Mesenchymal stem cell (in vitro differentiated cells and primary cell): ENCODE measurements around the gene OR8B2.
"Not testable (repeated sequence)": the region's sequence is repeated elsewhere in the genome, so short reads cannot be mapped to it uniquely, and the experiment has no call there.

Experiments
- DNase-seq: peaks from one replicate; pipeline ENCODE4 v3.0.0-alpha.2; 2013
- H2AFZ ChIP-seq: one replicate; pipeline ENCODE4 v1.6.1; 2013; ENCODE audit warnings: low read depth, mild to moderate bottlenecking, control low read depth, inconsistent platforms, low read length, moderate library complexity
- H2AK5ac ChIP-seq: 2 replicates; pipeline ENCODE4 v1.6.1; 2013; ENCODE audit warnings: low read length, moderate library complexity, mild to moderate bottlenecking, inconsistent platforms; ENCODE audit not compliant: severe bottlenecking
- H2BK120ac ChIP-seq: one replicate; pipeline ENCODE4 v1.6.1; 2013; ENCODE audit warnings: low read depth, mild to moderate bottlenecking, inconsistent platforms, low read length, moderate library complexity
- H2BK12ac ChIP-seq, 2 experiments: one replicate each; pipeline ENCODE4 v1.6.1; 2013; ENCODE audit warnings: inconsistent platforms in 2 of 2, low read length in 2 of 2, mild to moderate bottlenecking in 2 of 2, moderate library complexity in 2 of 2, control low read depth in 1 of 2
- H2BK15ac ChIP-seq: one replicate; pipeline ENCODE4 v1.6.1; 2013; ENCODE audit warnings: mild to moderate bottlenecking, low read depth, inconsistent platforms; ENCODE audit not compliant: poor library complexity, severe bottlenecking
- H2BK5ac ChIP-seq: 2 replicates; pipeline ENCODE4 v1.6.1; 2013; ENCODE audit warnings: low read depth, mild to moderate bottlenecking, low read length, control low read depth, inconsistent platforms; ENCODE audit not compliant: poor library complexity, severe bottlenecking
- H3K14ac ChIP-seq, 2 experiments: one replicate each; pipeline ENCODE4 v1.6.1; 2013; ENCODE audit warnings: inconsistent platforms in 2 of 2, low read length in 2 of 2, control low read depth in 1 of 2, mild to moderate bottlenecking in 1 of 2, moderate library complexity in 1 of 2
- H3K18ac ChIP-seq, 2 experiments: one replicate each; pipeline ENCODE4 v1.6.1; 2013; ENCODE audit warnings: inconsistent platforms in 2 of 2, low read length in 2 of 2, control low read depth in 1 of 2, low read depth in 1 of 2, mild to moderate bottlenecking in 1 of 2
- H3K23ac ChIP-seq, 2 experiments: one replicate each; pipeline ENCODE4 v1.6.1; 2013; ENCODE audit warnings: inconsistent platforms in 2 of 2, low read length in 2 of 2, mild to moderate bottlenecking in 2 of 2, moderate library complexity in 2 of 2, control low read depth in 1 of 2
- H3K27ac ChIP-seq: 2 replicates; pipeline ENCODE4 v1.5.1; 2013; ENCODE audit warnings: mild to moderate bottlenecking, moderate library complexity, low read length, control low read depth, inconsistent platforms; ENCODE audit not compliant: poor library complexity, severe bottlenecking
- H3K27me3 ChIP-seq, 2 experiments: 2 replicates each; pipeline versions ENCODE4 v1.6.1 to v1.7.0; 2013; ENCODE audit warnings: low read length in 2 of 2, mild to moderate bottlenecking in 2 of 2, moderate library complexity in 2 of 2, control low read depth in 1 of 2, inconsistent platforms in 1 of 2; ENCODE audit not compliant: control insufficient read depth in 1 of 2, insufficient read depth in 1 of 2
- H3K36me3 ChIP-seq, 2 experiments: 2 replicates each; pipeline versions ENCODE4 v1.6.1 to v1.7.0; 2013; ENCODE audit warnings: low read length in 2 of 2, control low read depth in 1 of 2, inconsistent platforms in 1 of 2, low read depth in 1 of 2, mild to moderate bottlenecking in 1 of 2; ENCODE audit not compliant: insufficient read depth in 2 of 2, control insufficient read depth in 1 of 2
- H3K4ac ChIP-seq, 2 experiments: one replicate each; pipeline ENCODE4 v1.6.1; 2013; ENCODE audit warnings: inconsistent platforms in 2 of 2, low read length in 2 of 2, mild to moderate bottlenecking in 2 of 2, moderate library complexity in 2 of 2, control low read depth in 1 of 2, low read depth in 1 of 2
- H3K4me1 ChIP-seq: 2 replicates; pipeline ENCODE4 v1.6.1; 2013; ENCODE audit warnings: low read depth, low read length, control low read depth; ENCODE audit not compliant: control insufficient read depth, insufficient read depth
- H3K4me2 ChIP-seq: 2 replicates; pipeline ENCODE4 v1.6.1; 2013; ENCODE audit warnings: low read length, mild to moderate bottlenecking, inconsistent platforms; ENCODE audit not compliant: poor library complexity, severe bottlenecking
- H3K4me3 ChIP-seq, 2 experiments: 2 replicates each; pipeline versions ENCODE4 v1.5.1 to v1.7.0; 2013; ENCODE audit warnings: low read length in 2 of 2, mild to moderate bottlenecking in 2 of 2, control low read depth in 1 of 2, low read depth in 1 of 2; ENCODE audit not compliant: insufficient read depth in 1 of 2
- H3K79me1 ChIP-seq: replicated peaks from 2 replicates; pipeline ENCODE4 v1.6.1; 2013; ENCODE audit warnings: mild to moderate bottlenecking, control low read depth, low read length, inconsistent platforms; ENCODE audit not compliant: poor library complexity, severe bottlenecking
- H3K9ac ChIP-seq: 2 replicates; pipeline ENCODE4 v1.7.0; 2013; ENCODE audit warnings: mild to moderate bottlenecking, low read length, moderate library complexity
- H3K9me3 ChIP-seq: 2 replicates; pipeline ENCODE4 v1.7.0; 2013; ENCODE audit warnings: mild to moderate bottlenecking, low read length; ENCODE audit not compliant: control insufficient read depth
- H4K8ac ChIP-seq: one replicate; pipeline ENCODE4 v1.6.1; 2013; ENCODE audit warnings: inconsistent platforms, mild to moderate bottlenecking, low read length, moderate library complexity
- H4K91ac ChIP-seq: one replicate; pipeline ENCODE4 v1.6.1; 2013; ENCODE audit warnings: mild to moderate bottlenecking, low read length, inconsistent platforms
- WGBS: methylation state at CpG from one replicate; pipeline ENCODE4 v1.1.7; 2013; ENCODE audit warnings: mixed read lengths; 5-methylcytosine and 5-hydroxymethylcytosine counted together

Gene OR8B2

DNA sequence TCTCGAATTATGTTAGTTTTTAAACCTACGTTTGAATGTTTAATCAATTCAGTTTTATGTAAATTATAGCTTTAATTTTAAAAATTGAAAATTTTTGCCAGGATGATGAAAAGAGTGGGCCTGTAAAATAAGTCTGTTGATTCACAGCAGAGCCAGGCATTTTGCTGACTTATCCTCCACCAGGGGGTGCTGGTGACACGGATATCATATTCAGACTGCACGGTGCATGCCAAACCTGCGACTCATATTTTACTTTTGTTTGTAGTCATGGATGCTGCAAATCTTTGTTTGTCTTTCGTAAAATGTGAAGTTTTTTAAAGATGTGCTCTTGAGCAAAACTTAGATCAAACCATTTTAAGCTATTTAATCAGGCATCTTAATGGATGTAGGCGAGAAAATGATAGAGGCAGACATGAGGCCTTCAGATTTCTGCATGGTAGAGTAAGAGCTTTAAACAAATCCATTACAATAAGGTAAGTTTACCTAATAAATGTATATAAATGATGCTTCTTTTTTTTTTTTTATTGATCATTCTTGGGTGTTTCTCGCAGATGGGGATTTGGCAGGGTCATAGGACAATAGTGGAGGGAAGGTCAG lies 18.1 kb upstream of the OR8B2 start:
- no peak overlapping the region for H4K91ac ChIP-seq
- no peak overlapping the region for H2BK120ac ChIP-seq
- H3K18ac ChIP-seq = no peak overlapping the region
- no peak overlapping the region for H3K27ac ChIP-seq
- no peaks in the 10 kb centered on the region for H3K4me1 ChIP-seq
- H3K9ac ChIP-seq = peak overlapping the region; percentile 63
- no peak overlapping the region for H2BK15ac ChIP-seq
- no peaks in the 10 kb centered on the region for H3K36me3 ChIP-seq
- H3K9me3 ChIP-seq = no peaks in the 10 kb centered on the region
- no peak overlapping the region for H2BK5ac ChIP-seq
- no peak overlapping the region for H3K4ac ChIP-seq
- H2BK12ac ChIP-seq = no peak overlapping the region
- H3K4me3 ChIP-seq = no peak overlapping the region
- no peak overlapping the region for H3K23ac ChIP-seq
- H3K79me1 ChIP-seq = no peaks in the 10 kb centered on the region
- peaks cover 0 to 8% of the 10 kb centered on the region in 2 experiments for H3K27me3 ChIP-seq
- H2AFZ ChIP-seq = no peak overlapping the region
- peak; percentile 88 for DNase-seq
- H3K4me2 ChIP-seq = no peak overlapping the region
- H4K8ac ChIP-seq = no peak overlapping the region
- no peak overlapping the region for H2AK5ac ChIP-seq
- H3K14ac ChIP-seq = no peak overlapping the region
- 6% methylated on average over 4 of the region's 8 CpGs for WGBS

DNA sequence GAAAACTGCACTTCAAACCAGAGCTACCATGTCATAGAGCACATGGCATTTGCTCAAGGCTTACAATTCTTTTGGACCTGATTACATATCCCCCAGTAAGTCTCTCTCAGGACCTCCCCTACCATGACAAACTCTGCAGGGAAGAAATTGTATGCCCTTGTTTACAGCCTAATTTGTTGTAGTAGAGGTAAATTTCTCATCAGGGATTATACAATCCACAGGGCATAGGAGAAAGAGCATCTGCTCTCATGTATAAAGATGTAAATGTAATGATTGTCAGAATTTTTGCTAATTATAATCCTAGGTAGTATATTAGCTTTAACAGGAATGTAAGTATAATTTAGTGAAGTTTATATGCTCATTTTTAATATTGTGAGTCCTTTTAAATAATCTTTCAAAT lies 14.6 kb upstream of the OR8B2 start, which contains the start of gene OR8B3:
Gene OR8B3 (minus strand): TSS at position 101 of the 400 bp plus-strand sequence. CDS start 1,673 bp downstream, outside the sequence.
- Histone ChIP-seq H3K18ac (no peak within 1 kb of the TSS), H2AFZ (no peak within 1 kb of the TSS), H3K9me3 (no peaks in the 10 kb centered on the region), H4K8ac (no peak within 1 kb of the TSS), H3K9ac (no peak within 1 kb of the TSS), H2BK5ac (no peak within 1 kb of the TSS), H3K36me3 (no peaks in the 10 kb centered on the region), H3K79me1 (no peaks in the 10 kb centered on the region), H2BK12ac (no peak within 1 kb of the TSS), H4K91ac (no peak within 1 kb of the TSS), H2BK15ac (no peak within 1 kb of the TSS), H3K4me2 (no peak within 1 kb of the TSS), H3K4ac (no peak within 1 kb of the TSS), H2AK5ac (no peak within 1 kb of the TSS), H3K4me3 (no peak within 1 kb of the TSS), H3K27me3 (no peaks in the 10 kb centered on the region), H2BK120ac (no peak within 1 kb of the TSS), H3K27ac (no peak within 1 kb of the TSS), H3K4me1 (no peaks in the 10 kb centered on the region), H3K14ac (no peak within 1 kb of the TSS), H3K23ac (no peak within 1 kb of the TSS)
- no peak for DNase-seq

DNA sequence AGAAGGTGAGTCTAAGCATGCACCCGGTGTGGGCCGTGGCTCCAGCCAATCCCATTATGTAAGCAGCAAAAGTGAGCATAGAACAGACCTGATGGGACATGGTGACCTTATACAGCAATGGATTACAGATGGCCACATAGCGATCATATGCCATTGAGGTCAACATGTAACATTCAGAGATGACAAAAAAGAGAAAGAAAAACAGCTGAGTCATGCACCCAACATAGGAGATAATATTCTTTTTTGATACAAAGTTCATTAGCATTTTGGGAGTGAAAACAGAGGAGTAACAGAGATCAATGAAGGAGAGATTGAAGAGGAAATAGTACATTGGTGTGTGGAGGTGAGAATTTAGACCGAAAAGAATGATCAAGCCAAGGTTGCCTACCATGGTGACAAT lies 12.5 kb upstream of the OR8B2 start:
- not testable (repeated sequence) for H2BK5ac ChIP-seq, H3K27ac ChIP-seq, H3K4me1 ChIP-seq, H2AFZ ChIP-seq, H3K23ac ChIP-seq, H3K27me3 ChIP-seq, H2AK5ac ChIP-seq, H3K79me1 ChIP-seq, H2BK15ac ChIP-seq, H3K4ac ChIP-seq, H3K4me3 ChIP-seq, H2BK120ac ChIP-seq, H3K9ac ChIP-seq, H3K9me3 ChIP-seq, H3K4me2 ChIP-seq, H3K18ac ChIP-seq, DNase-seq, H3K36me3 ChIP-seq, H4K91ac ChIP-seq, H4K8ac ChIP-seq, H2BK12ac ChIP-seq, H3K14ac ChIP-seq
- no CpG with 5 or more reads among the region's 4 CpGs for WGBS

DNA sequence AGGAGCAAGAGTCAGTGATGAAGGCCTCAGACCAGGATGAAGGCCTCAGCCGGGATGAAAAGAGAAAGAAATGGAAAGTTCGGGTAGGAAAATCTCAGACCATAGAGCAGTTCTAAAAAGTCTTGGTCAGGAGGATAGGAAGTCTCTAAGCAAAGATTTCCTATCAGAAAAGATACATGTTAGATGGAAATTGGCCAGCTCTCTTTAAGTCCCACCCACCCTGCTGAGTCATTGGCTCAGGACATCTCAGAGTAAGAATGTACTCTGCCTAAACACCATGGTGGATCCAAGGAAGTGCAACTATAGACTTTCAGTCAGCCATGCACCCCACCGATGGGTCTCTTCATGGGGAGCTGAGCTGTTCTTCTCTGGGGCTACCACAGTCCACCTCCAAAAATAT lies 10.1 kb upstream of the OR8B2 start:
- 85% methylated on average over 2 of the region's 3 CpGs for WGBS

More for the DNA sequence above, 10.1 kb upstream of the OR8B2 start:
- H2AFZ ChIP-seq = no peak overlapping the region
- H3K79me1 ChIP-seq = no peaks in the 10 kb centered on the region
- H4K8ac ChIP-seq = no peak overlapping the region
- no peak overlapping the region for H2AK5ac ChIP-seq
- no peak overlapping the region for H2BK15ac ChIP-seq
- no peak overlapping the region for H3K4ac ChIP-seq
- H3K36me3 ChIP-seq = no peaks in the 10 kb centered on the region
- H3K27me3 ChIP-seq = no peaks in the 10 kb centered on the region
- DNase-seq = peak; percentile 30
- no peak overlapping the region for H3K4me2 ChIP-seq
- H3K9me3 ChIP-seq = no peaks in the 10 kb centered on the region
- no peak overlapping the region for H3K9ac ChIP-seq
- no peak overlapping the region for H2BK12ac ChIP-seq
- H2BK5ac ChIP-seq = no peak overlapping the region
- H4K91ac ChIP-seq = no peak overlapping the region
- no peak overlapping the region for H3K4me3 ChIP-seq
- H2BK120ac ChIP-seq = no peak overlapping the region
- no peaks in the 10 kb centered on the region for H3K4me1 ChIP-seq
- H3K18ac ChIP-seq = no peak overlapping the region
- no peak overlapping the region for H3K27ac ChIP-seq
- H3K14ac ChIP-seq = no peak overlapping the region
- H3K23ac ChIP-seq = no peak overlapping the region
